HG03460 (cell line): Measurements from ENCODE around the gene MAEA.
"Not testable (repeated sequence)": the region's sequence is repeated elsewhere in the genome, so short reads cannot be mapped to it uniquely, and the experiment has no call there.

Source experiments
- ATAC-seq: cut with Tn5 transposase; IDR thresholded peaks from one replicate; pipeline ENCODE4 v1.9.1; 2021; ENCODE audit not compliant: unreplicated experiment

The MAEA gene

DNA sequence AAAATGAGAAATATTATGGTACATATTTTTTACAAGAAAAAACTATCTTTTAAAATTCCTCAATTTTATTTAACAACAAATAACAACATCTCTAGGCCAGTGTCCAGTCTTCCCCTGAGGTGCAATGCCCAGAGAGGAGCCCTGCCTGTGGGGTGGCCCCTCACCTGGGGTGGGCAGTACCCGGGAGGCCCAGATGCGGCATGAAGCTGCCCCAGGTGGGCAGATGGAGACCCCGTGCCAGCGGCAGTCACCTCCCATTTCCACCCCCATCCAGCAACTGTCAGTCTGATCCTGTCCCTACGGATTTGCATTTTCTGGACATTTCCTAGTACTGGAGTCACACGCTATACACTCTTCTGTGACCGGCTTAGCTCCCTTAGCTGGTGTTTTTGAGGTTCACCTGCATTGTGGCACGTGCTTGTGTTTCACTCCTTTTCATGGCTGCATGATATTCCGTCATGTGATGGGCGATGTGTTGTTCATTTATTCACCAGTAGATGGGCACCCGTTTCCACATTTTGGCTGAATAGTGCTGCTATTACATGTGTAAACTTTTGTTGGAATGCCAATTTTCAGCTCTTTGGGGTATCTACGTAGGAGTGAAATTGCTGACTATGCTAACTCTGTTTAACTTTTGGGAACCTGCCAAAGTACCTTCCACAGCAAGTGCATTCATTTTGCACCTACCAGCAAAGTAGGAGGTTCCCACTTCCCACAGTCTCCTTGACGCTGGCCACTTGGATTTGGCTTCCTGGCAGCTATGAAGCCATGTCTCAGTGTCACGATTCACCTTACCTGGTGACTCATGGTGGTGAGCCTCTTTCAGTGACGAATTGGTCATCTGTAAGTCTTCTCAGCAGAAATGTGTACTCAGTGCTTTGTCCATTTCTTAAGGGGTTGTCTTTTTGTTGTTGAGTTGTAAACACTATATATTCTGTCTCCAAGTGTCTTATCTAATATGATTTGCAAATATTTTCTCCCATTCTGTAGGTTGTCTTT lies 11.7 kb upstream of the MAEA start:
- ATAC-seq = no peak

- no peak for ATAC-seq
Measured at GRCh38 chr4:1279253-1279652, 10.4 kb upstream of the MAEA start.

DNA sequence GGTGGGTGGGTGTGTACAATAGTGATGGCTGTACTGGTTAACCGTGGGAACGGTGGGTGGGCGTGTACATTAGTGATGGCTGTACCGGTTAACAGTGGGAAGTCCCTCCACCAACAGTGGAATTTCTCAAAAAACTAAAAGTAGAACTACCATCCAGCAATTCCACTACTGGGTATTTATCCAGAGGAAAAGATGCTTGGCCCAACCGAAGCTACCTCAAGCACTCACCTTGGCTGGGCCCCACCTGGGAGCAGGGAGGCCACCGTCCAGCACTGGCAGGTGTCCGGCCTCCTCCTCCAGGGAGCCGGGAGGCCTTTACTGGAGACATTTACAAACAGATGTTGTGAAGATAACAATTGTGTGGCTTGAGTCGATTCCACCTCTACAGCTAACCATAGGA lies 6.0 kb upstream of the MAEA start:
- ATAC-seq = no peak

GRCh38 chr4:1285151-1285789 lies 4.4 kb upstream of the MAEA start:
- no peak for ATAC-seq

GRCh38 chr4:1285790-1286553 lies 3.7 kb upstream of the MAEA start:
- no peak for ATAC-seq

DNA sequence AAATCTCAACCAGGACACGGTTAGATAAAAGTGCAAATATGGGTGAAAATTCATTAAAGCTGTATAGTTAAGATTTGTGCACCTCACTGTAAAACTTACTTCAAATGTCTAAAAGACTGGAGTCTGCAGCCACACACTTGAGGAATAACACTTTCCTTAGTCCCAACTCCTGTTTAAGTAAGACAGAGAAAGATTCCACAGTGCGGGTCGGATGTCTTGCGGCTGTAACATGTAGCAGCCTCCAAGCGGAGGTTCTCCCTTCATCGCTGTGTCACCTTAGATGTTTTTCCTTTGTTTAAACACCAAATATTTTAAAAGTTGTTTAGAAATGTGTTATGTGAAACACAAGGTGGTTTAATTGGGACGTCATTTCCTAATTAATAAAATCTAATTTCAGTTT lies 905 bp upstream of the MAEA start:
- no peak for ATAC-seq

DNA sequence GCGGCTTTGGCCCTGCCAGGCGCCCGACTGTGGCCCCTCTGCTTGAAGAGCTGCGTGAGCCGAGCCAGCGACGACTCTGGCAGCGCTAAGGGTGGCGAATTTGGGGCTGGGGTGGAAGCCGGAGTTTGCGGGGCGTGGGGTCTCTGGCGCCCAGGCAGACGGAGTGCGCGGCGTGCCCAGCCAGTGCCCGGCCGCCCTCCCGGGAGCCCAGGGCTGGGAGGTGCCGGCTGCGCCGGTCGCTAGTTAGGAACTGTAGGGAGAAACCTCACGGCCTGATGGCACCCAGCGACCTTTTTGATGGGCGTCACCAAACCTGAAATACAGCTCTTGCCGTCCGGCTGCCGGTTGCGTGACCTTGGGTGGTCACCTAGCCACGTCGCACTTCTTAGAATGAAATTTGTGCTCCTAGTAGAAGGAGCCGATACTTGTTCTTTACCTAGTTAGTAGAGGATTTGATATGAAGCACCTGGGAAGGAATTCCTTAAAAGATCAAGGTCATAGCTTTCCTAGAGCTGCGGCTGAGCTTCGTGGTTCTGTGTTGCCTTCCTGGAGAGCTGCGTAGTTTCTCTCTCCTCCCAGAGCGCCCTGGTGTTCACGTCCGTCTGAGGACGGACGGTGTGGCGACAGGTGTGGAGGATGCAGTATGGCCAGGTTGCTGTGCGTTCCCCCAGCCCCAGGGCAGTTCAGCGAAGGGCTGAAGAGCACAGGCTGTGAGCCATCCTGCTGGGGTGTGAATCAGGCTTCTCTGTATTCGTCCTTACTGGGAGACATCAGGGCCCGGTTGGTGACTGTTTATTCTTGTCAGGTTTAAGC lies 680 bp downstream of the MAEA start:
- no peak for ATAC-seq

DNA sequence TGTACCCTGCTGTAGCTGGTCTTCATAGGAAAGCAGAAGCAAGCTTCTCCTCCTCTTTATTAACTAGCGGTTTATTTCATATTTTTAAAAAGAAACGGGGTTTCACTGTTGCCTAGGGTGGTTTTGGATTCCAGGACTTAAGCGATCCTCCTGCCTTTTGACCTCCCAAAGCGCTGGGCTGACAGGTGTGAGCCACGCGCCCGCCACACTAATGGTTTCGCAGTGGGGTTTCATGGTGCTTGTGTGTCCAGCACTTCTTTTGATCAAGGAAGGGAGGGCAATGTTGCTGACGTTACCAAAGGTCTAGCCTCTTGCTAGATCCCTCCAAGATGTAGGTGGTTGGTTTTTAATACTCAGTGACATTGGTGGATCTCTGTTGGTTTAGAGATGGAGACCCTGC lies 1.4 kb downstream of the MAEA start:
- no peak for ATAC-seq

- ATAC-seq = no peak
Measured at GRCh38 chr4:1291996-1292702, 2.5 kb downstream of the MAEA start.

GRCh38 chr4:1292703-1293011 lies 3.0 kb downstream of the MAEA start:
- not testable (repeated sequence) for ATAC-seq

DNA sequence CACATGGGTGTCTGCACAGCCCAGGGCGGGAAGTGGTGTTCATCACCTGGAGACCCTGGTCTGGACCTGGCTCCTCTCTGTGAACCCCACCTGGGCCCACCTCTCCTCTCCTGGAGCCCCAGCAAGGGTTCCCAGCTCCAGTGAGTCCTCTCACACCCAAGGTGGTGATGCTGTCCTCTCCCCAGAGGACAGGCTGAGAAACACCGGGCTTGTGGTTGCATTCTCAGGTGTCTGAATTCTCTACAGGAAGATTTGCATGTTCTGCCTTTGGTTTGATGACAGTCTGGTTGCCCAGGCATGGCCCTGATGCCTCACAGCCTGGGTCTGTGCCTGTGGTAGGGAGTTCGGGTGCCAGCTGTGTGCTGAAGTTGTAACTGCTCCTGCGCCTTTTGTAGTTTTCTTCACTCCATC lies 3.8 kb downstream of the MAEA start:
- ATAC-seq = no peak

- no peak for ATAC-seq
Measured at GRCh38 chr4:1293991-1294390, 4.3 kb downstream of the MAEA start.

DNA sequence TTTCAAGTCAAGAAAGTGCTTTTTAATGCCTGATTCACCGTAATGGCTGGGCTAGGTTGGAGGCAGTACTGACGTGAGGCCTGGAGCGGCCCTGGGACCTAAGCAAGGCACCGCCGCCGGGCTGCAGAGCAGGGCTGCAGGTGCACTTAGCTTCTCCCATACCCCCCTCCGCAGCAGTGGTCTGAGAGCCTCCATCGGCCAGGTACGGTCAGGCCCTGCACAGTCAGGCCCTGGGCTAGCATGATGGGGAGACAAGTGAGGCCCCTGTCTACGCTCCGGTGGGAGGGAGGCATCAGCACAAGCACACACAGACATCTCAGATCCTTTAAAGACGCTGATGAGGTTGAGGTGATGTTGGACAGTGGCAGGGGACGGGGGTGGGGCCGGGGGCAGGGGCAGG lies 4.7 kb downstream of the MAEA start:
- ATAC-seq = no peak

DNA sequence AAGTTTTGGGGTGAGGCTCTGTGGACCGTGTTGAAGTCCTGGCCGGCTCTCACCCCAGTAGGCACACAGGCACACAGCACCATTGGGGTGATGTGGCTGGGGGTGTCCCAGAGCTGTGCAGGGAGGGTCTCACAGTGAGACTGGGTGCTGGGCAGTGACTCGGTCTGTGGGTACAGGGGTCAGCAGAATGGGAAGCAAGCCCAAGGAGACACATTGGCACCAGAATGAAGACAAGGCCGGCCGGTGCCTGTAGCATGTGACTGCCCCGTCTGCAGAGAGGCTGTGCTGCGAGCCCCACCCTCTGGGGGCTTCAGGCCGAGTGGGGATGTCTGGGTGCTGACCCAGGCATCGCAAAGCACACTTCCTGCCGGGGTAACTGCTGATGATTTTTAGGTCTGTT lies 5.2 kb downstream of the MAEA start:
- no peak for ATAC-seq

DNA sequence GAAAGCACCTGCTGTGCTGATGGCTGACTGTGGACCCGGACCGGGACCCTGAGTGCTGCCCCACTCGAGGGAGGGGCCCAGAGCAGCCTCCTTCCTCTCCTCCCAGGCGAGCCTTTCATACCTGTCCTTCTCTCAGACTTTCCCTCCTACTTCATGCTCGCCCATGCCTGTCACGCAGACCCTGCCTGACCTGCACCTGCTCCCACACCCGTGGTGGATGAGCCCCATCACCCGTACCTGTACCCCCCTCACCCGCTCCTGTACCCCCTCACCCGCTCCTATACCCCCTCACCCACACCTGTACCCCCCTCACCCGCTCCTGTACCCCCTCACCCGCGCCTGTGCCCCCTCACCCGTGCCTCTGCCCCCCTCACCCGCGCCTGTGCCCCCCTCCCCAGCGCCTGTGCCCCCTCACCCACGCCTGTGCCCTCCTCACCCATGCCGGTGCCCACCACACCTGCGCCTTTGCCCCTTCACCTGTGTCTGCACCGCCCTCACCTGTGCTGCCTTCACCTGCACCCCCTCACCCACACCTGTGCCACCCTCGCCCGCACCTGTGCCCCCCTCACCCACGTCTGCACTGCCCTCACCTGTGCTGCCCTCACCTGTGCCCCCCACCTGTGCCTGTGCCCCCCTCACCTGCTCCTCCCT lies 5.8 kb downstream of the MAEA start:
- no peak for ATAC-seq

DNA sequence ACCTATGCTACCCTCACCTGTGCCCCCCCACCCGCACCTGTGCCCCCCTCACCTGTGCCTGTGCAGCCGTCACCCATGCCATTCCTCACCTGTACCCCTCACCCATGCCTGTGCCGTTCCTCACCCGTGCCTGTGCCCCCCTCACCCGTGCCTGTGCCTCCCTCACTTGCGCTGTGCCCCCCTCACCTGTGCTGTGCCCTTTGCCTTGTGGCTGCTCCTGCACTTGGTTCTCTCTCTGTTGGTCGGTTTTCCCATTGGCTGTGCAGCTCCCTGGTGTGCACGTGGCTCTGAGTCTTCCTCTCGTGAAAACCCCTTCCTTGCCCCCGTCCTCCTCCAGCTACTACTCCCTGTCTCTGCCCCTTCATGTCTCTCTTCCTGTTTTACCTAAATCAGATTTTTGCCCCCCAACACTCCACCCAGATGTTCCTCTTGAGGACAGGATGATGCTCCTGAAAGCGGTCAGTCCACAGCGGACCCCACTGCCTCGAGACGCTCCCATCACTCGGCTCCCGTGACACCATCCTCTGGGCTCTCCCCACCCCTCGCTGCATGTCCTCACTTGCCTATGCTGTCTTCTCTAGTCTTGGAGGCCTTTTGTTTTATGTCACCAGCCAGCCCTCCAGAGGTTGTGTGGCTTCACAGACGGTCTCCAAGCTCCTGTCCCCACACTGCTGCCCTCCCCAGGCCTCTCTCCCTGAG lies 6.8 kb downstream of the MAEA start:
- no peak for ATAC-seq

GRCh38 chr4:1297023-1297395 lies 7.3 kb downstream of the MAEA start:
- ATAC-seq = no peak

DNA sequence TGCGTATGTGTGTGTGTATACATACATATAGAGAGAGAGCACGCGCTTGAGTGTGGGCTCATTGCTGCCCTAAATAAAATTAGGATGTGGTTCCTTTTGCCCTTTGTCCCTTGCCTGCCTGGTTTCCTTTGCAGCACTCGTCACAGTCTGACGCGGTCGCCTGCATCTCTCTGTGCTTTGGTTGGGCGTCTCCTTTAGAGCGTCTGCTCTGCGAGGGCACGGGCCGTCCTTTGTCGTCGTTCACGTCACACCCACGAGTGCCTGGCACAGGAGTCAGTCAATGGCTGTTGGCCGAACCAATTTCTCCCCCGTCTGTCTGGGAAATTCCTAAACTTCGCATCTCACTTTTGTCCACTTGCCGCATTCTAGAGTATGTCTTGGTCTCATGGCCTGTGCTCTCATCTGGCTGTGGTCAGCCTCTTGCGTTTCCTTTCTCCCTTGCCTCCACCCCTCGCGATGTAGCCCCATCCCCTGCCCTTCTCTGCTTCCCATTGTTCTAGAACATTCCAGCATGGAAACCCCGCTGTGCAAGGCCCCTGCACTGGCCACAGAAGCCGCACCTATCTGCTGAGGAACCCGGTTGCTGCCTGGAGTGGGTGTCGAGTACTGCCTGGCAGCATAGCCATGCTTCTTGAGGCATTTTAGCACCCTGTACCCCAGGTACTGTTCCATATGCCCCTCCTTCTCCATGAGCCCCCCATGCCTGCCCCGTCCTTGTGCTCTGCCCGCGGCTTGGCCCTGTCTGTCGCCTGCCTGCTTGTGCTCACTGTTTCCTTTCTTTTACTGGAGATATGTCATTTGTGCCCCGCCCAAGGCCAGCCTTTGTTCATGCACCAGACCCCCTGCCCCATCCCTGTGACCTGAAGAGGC lies 8.0 kb downstream of the MAEA start:
- no peak for ATAC-seq
